Activated gamma-delta T cell (primary cell): ENCODE results near the gene LFNG.

ENCODE experiments used
- DNase-seq: peaks from one replicate; lab custom pipeline; 2025; lab: John Stamatoyannopoulos, UW

The LFNG gene

DNA sequence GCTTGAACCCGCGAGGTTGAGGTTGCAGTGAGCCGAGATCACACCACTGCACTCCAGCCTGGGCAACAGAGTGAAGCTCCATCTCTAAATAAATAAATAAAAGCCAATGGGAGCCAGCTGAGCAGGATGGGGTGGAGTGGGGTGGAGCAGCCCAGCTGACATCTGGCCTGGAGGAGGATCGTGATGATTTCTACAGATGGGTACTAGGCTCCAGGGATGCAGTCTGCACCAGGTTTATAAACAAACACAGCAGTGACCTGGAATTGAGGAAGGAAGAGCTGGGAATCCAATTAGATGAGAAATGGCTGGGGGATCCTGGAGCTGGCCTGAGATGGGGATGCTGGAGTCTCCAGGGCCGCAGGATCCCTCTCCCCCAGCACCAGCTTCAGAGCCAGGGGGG, 36.1 kb upstream of the LFNG start:
- DNase-seq = no peak

DNA sequence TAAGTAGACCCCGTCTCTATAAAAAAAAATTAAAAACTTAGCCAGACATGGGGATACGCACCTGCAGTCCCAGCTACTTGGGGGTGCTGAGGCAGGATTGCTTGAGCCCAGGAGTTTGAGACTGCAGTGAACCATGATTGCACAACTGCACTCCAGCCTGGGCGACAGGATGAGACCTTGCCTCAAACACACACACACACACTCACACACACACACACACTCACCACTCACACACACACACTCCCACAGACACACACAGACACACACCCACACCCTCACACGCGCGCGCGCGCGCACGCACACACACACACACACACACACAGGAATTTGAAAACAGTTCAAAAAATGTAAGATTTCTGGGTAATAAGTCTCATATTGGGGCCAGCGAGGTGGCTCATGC, 34.7 kb upstream of the LFNG start:
- no peak for DNase-seq

DNA sequence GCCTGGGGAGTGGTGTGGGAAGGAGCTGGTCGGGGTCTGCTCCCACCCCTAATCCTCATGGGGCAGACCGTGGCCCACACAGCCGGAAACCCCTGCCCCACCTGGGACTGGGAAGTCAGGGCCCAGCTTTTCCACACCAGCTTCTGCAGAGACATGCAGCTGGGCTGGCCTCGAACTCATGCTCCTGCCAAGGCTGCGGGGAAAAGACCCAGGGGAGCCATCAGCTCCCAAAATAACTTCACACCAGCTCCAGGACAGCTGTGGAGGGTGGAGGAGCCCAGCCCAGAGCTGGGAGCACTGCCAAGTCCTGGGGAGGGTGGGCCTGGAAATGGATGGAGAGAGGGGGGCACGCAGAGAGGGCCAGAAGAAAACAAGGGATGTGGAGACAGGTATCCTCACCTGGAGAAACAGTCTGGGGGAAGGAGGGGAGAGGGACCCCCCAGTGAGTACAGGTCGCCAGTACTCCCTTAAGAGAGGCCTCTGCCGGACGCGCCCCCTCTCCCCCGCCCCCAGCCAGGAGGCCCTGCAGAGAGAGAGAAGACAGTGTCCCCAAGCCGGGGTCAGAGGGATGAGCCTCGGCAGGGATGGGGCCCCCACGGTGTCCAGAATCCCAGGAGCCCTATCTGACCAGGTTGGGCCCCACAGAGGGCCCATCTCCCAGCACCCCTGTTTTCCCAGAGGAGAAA, 31.8 kb upstream of the LFNG start:
- no peak for DNase-seq

DNA sequence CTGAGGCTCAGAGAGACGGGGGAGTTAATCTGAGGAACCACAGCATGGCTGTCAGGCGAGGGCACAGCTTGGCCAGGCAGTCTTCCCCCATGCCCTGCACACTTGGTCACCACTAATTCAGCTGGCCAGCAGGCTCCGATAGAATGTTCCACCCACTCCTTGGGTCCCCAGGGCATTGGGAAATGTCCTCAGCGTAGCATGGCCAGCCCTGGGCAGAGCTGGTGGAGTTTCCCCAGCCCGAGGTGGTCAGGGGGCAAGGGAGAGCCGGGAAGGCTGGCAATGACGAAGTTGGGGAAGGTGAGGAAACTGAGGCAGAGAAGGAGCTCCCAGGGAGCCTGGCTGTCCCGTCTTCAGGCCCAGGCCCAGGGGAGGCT, 31.3 kb upstream of the LFNG start:
- no peak for DNase-seq

DNA sequence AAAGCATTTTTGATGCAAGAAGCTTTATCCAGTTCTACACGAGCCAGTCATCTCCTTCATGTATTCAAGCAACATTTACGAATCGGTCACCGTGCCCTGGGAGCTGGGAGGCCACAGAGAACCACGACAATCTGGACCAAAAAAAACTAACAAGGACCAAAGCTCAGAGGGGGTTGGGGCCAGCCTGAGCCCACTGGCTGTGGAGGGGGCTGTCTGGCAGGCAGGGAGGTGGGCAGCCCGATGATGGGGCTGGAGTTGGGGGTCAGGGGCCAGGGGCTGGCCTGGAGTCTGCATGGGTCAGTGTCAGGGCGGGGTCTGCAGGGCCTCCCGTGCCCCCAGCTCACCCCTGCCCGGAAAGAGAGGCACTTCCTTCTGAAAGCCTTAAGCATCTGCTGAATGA, 30.9 kb upstream of the LFNG start:
- DNase-seq = no peak

DNA sequence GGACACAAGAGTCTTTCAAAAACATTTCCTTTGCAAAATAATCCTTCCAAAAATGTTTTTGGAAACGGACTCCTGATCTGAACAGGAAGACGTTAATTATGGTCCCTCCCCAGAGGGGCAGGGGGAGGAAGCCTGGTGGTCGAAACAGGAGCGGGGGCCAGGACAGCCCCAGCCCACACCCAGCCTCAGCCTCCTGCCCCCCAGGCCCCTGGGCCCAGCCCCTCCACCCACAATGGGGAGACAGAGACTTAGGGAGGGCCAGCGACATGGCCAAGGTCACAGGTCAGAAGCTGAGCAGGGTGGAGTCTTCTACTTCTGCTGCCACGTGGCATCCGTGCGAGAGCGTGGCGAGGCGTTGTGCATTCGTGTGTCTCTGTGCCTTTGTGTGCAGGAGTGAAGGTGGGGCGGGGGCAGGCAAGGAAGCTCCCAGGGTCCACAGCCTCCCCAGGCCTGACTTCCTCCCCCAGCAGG, 29.4 kb upstream of the LFNG start:
- no peak for DNase-seq

DNA sequence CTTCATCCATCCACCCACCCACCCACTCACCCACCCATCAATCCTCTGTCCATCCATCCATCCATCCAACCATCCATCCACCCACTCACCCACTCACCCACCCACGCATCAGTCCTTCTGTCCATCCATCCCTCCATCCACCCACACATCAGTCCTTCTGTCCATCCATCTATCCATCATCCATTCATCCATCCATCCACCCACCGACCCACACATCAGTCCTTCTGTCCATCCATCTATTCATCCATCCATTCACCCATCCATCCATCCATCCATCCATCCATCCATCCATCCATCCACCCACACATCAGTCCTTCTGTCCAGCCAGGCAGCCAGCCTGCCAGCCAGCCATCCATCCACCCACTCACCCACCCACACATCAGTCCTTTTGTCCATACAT, 27.5 kb upstream of the LFNG start:
- no peak for DNase-seq

DNA sequence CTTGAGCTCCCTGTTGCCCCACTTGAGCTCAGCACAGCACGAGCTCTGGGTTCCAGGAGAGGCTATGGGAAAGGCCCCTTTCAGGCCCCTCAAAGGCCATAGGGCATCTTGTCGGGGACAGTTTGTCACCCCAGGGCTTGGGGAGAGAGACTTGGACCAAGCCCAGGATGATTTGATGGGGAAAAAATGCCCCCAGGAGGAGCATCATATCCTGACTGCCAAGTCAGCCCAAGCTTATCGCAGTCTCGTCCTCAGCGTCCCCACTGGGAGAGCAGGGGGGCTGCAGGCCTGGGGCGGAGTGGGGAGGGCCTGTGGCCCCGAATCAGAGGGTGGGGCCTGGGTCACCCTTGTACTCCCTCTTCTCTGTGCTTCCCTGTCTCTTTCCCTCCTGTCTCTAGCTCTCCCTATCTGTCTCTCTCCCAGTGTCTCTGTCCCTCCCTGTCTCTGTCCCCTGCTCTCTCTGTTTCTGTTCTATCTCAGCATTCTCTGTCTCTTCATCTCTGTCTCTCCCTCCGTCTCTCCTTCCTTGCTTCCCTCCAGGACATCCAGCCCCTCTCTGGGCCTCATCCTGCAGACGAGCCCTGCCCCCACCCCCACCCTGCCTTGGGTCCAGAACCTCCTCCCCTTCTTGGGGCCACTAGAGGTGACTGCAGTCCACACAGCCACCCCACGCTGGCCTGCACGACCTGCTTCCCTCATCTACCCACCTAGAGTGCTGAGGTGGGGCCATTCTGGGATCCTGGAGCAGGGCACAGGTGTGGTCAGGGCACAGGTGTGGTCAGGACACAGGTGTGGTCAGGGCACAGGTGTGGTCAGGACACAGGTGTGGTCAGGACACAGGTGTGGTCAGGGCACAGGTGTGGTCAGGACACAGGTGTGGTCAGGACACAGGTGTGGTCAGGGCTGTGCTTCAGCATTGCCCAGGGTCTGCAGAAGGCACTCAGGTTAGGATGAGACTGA, 26.1 kb upstream of the LFNG start:
- no peak for DNase-seq

- DNase-seq = no peak
Measured at GRCh38 chr7:2494191-2495130, 25.1 kb upstream of the LFNG start.

- no peak for DNase-seq
Measured at GRCh38 chr7:2495418-2496299, 23.9 kb upstream of the LFNG start.

DNA sequence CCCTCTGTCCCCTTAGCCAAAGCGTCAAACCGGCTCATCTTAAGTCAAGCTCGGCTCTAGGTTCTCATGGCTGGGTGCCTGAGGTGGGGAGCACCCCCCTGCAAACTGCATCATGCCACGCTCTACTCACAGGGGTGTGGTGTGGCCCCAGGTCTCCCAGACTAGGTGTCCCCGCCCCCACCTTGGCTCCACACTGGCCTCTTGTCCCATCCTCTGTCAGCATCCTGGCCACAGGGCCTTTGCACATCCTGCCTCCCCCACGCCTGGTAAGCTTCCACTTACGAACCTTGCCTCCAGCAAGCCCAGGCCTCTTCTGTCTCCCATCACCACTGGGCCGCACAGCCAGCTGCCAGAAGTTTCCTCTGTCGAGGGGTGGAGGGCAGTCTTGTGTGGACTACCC, 23.2 kb upstream of the LFNG start:
- DNase-seq = no peak

- no peak for DNase-seq
Measured at GRCh38 chr7:2497065-2497464, 22.5 kb upstream of the LFNG start.

DNA sequence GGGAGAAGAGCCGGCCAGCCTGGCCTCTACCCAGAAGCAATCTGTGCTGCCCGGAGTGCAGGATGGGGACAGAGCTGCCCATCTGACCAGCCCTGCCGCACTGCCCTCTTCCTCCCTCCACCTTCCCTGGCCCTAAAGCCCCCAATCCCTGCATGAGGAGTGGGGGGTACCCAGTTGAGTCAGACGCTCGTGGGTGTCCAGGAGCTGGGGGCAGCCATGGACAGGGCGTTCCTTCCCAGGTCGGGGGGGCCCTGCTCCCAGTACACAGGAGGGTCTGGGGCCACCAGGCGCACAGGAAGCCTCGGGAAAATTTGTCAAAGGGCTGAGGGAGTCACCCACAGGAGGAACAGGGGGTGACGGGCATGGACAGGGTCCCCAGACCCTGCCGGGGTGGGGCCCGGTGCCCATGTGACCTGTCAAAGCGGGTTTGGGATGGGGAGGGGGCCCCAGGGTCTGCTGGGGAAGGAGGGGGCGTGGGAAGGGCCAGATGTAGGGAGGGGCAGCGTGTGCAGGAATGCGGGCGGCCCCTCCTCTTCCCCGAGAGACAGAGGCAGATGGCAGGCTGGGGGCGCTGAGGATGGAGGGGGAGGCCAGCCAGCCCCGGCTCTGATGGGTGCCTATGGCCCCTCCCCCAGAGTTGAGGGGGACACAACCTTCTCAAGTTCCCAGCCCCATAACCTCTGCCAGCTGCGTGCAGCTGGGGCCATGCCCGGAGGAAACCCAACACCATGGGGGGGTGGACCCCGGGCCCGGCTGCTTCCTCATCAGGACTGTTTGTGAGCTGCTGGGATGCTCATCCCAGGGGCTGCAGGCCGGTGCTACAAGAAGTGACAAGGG, 21.9 kb upstream of the LFNG start:
- DNase-seq = no peak

GRCh38 chr7:2498708-2499107, 20.9 kb upstream of the LFNG start:
- no peak for DNase-seq

GRCh38 chr7:2499181-2499580, 20.4 kb upstream of the LFNG start:
- DNase-seq = no peak

- no peak for DNase-seq
Measured at GRCh38 chr7:2499719-2500430, 19.7 kb upstream of the LFNG start.

DNA sequence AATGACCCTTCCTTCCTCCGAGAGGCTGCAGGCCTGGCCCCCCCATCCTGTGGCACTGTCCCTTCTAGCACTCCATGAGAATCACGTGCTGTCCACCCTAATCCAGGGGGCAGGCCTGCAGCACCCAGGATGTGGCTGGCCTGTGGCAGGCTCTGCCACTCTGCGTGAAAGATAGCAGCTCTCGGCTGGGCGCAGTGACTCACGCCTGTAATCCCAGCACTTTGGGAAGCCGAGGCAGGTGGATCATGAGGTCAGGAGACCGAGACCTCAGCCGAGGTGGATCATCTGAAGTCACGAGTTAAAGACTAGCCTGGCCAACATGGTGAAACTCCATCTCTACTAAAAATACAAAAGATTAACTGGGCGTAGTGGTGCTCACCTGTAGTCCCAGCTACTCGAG, 18.9 kb upstream of the LFNG start:
- no peak for DNase-seq

GRCh38 chr7:2501947-2502646, 17.5 kb upstream of the LFNG start:
- no peak for DNase-seq

DNA sequence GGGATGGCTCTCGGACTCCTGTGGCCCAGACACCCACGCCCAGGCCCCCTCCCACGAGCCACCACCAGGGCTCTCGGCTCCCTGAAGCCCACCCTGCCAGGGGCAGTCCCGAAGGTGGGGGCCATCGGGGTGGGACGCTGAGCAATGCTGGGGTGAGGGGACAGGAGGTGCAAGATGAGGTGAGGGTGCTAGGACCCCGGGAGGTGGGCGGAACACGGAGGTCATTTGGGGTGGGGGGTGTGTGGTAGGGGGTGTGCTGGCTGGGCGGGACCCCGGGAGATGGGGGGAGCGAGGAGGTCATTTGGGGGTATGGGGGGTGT, 17.0 kb upstream of the LFNG start:
- no peak for DNase-seq
